Esophagus squamous epithelium (tissue), 5 donors: Measurements from ENCODE around the gene PPME1. TPM values are rescaled to one million over a fixed set of nuclear protein-coding genes. Genes with fewer than 3 reads are reported as not detected.

Experiments used
- DNase-seq: peaks from one replicate; lab custom pipeline; 2025; lab: John Stamatoyannopoulos, UW
- H3K27ac ChIP-seq, 4 donors: fragments of 200-600 bp; sonication (generic); one replicate each; pipeline ENCODE4 v1.5.1; 2016 to 2019; ENCODE audit warnings: mild to moderate bottlenecking in 1 of 4
- H3K27me3 ChIP-seq, 4 donors: fragments of 200-600 bp; sonication (generic); 1 replicate in 3 of 4; 2 replicates in 1 of 4; pipeline versions ENCODE4 v1.5.1 to v1.6.0; 2017 to 2021; ENCODE audit warnings: antibody characterized with exemption in 1 of 4
- H3K36me3 ChIP-seq, 3 donors: fragments of 200-600 bp; sonication (generic); one replicate each; pipeline ENCODE4 v1.5.1; 2016 to 2019
- H3K4me1 ChIP-seq, 3 donors: fragments of 200-600 bp; sonication (generic); one replicate each; pipeline ENCODE4 v1.5.1; 2017 to 2019
- H3K4me3 ChIP-seq, 4 donors: fragments of 200-600 bp; sonication (generic); 1 replicate in 3 of 4; 2 replicates in 1 of 4; pipeline ENCODE4 v1.5.1; 2016 to 2019; ENCODE audit warnings: mild to moderate bottlenecking in 2 of 4, moderate library complexity in 1 of 4
- H3K9me3 ChIP-seq, 3 donors: fragments of 200-600 bp; sonication (generic); one replicate each; pipeline ENCODE4 v1.5.1; 2016 to 2019
- POLR2A ChIP-seq, 4 donors: fragments of 450-650 bp; IDR thresholded peaks; one replicate each; pipeline ENCODE4 v1.6.1; 2017; ENCODE audit warnings: antibody characterized with exemption in 4 of 4, mild to moderate bottlenecking in 4 of 4, moderate library complexity in 3 of 4
- WGBS, 2 donors: methylation state at CpG; one replicate each; pipeline ENCODE4 v1.1.5; 2018; 5-methylcytosine and 5-hydroxymethylcytosine counted together
- intact Hi-C: fragments of 100-400 bp; cut with DNase I; formaldehyde crosslinking; loops from one replicate; pipeline ENCODE4 v1.15.0; 2022
- total RNA-seq, 4 donors: library from RNA; depleted of rRNA; stranded (reverse); fragments of >200 nt; gene quantifications; one replicate each; pipeline ENCODE4 v1.1.0, GENCODE V29; 2016
- TF ChIP-seq, protein P1 (sequence below), 6 experiments: fragments of 450-650 bp in 4 of 6; fragments of 200-600 bp in 2 of 6; sonication (generic) in 2 of 6; IDR thresholded peaks; one replicate each; pipeline ENCODE4 v1.5.1; 2016 to 2019; ENCODE audit warnings: antibody characterized with exemption in 6 of 6, mild to moderate bottlenecking in 4 of 6, moderate library complexity in 4 of 6
- donor health status: DM: yes; HTN: yes; CAD: no.

Gene PPME1
- total RNA-seq, 4 donors from 2014 or later = 20.6 to 29.3 (median 28.1) TPM

DNA sequence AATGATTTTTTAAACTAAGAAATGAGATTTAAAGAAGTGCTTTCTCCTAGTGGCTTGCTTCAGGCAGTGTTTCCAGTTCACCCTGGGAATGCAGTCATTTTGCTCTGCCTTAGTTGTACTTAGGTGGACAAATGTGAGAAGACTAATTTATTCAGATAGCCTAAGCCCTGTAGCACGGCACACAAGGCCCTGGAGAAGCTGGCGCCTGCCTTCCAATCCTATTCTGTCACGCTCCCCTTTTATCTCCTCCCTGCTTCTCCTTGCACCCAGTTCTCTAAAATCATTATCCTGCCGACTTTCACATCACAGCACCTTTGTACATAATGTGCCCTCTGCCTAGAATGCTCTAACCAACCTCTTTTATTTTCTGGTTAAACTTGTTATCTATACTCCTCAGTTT lies 64.0 kb downstream of the PPME1 start:
- intact Hi-C loops = no loop called here

DNA sequence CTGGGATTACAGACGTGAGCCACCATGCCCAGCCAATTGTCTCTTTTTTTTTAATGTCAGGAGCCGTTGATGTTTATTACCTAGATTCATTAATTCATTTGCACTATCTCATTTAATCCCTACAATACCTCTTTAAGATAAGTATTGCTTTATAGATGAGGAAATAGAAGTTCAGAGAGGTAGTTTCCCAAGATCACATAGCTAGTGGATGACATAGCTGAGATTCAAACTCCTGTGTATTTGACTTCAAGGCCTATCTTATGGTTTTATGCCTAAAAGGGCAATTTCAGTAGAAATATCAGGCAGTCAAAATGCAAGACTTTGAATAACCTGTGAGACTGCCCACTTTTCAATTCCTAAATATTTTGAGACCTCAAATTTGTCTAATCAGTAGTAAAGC lies 66.5 kb downstream of the PPME1 start:
- Histone ChIP-seq H3K4me1 (no peaks in the 10 kb centered on the region), H3K27ac (no peak overlapping the region), H3K36me3 (peaks cover 0 to 100% (median 4%) of the 10 kb centered on the region in 3 donors), H3K27me3 (no peaks in the 10 kb centered on the region), H3K4me3 (no peak overlapping the region), H3K9me3 (no peaks in the 10 kb centered on the region)
- TF ChIP-seq, protein P1, sequence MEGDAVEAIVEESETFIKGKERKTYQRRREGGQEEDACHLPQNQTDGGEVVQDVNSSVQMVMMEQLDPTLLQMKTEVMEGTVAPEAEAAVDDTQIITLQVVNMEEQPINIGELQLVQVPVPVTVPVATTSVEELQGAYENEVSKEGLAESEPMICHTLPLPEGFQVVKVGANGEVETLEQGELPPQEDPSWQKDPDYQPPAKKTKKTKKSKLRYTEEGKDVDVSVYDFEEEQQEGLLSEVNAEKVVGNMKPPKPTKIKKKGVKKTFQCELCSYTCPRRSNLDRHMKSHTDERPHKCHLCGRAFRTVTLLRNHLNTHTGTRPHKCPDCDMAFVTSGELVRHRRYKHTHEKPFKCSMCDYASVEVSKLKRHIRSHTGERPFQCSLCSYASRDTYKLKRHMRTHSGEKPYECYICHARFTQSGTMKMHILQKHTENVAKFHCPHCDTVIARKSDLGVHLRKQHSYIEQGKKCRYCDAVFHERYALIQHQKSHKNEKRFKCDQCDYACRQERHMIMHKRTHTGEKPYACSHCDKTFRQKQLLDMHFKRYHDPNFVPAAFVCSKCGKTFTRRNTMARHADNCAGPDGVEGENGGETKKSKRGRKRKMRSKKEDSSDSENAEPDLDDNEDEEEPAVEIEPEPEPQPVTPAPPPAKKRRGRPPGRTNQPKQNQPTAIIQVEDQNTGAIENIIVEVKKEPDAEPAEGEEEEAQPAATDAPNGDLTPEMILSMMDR (IDR thresholded peaks at IDR 0.05) = no peak
- no peak for TF ChIP-seq POLR2A (IDR thresholded peaks at IDR 0.05)
- 77 to 91% methylated on average over 2 of the region's 2 CpGs for WGBS, 2 donors
- intact Hi-C loops = no loop called here
- no peak for DNase-seq

More for the DNA sequence above, 64.0 kb downstream of the PPME1 start:
- 87 to 93% methylated on average over 4 of the region's 4 CpGs for WGBS, 2 donors
- Histone ChIP-seq H3K4me1 (no peaks in the 10 kb centered on the region), H3K36me3 (peaks cover 0 to 100% (median 8%) of the 10 kb centered on the region in 3 donors), H3K27me3 (no peaks in the 10 kb centered on the region), H3K27ac (no peak overlapping the region), H3K4me3 (no peak overlapping the region), H3K9me3 (no peaks in the 10 kb centered on the region)
- TF ChIP-seq, protein P1 (IDR thresholded peaks at IDR 0.05) = no peak
- TF ChIP-seq POLR2A (IDR thresholded peaks at IDR 0.05) = no peak
- no peak for DNase-seq

DNA sequence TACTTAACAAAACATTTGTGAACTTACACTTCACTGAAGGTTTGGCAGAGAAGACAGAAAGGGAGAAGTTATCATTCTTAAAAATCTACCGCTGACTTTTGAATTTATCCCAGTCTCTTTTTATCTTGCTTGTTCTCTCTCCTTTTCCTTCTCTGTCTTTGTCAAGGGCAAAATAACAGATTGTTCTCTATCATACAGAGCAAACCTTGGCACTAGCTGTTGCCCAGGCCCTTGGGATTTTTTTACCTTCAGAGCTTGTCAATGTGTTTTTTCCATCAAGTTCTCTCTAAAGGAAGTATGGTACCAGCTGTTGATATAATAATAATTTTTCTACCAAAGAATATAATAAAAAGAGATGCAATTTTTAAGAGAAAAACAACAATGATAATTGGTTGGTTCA lies 67.2 kb downstream of the PPME1 start:
- peaks cover 0 to 98% (median 4%) of the 10 kb centered on the region in 3 donors for H3K36me3 ChIP-seq
- no peak for DNase-seq
- WGBS, 2 donors = 74 to 76% methylated on average over 1 of the region's 1 CpG
- TF ChIP-seq, protein P1 (IDR thresholded peaks at IDR 0.05) = no peak
- TF ChIP-seq POLR2A (IDR thresholded peaks at IDR 0.05) = no peak
- intact Hi-C loops = no loop called here
- H3K9me3 ChIP-seq = no peaks in the 10 kb centered on the region
- H3K4me3 ChIP-seq = no peak overlapping the region
- H3K4me1 ChIP-seq = no peaks in the 10 kb centered on the region
- no peaks in the 10 kb centered on the region for H3K27me3 ChIP-seq
- H3K27ac ChIP-seq = no peak overlapping the region

DNA sequence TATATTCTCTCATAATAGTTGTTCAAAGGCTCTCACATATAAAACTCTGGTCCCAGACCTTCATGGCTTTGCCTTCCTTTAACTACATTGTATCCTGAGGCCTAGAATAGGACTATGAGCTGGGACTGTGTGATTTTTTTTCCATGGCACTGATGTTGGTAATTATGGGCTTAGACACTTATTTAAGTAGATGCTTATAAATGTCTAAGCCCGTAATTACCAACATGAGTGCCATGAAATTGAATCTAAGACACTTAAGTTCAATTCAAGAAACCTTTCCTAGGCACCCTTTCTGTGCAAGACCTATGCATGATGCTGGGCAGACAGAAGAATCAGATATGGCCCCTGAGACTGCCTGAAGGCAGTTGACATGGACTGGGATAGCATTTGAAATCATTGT lies 77.4 kb downstream of the PPME1 start:
- Histone ChIP-seq H3K27ac (no peak overlapping the region), H3K4me1 (no peaks in the 10 kb centered on the region), H3K27me3 (no peaks in the 10 kb centered on the region), H3K4me3 (no peak overlapping the region), H3K9me3 (no peaks in the 10 kb centered on the region), H3K36me3 (peaks cover 6 to 96% (median 33%) of the 10 kb centered on the region in 3 donors)
- DNase-seq = no peak
- intact Hi-C loops = no loop called here
- no peak for TF ChIP-seq POLR2A (IDR thresholded peaks at IDR 0.05)
- TF ChIP-seq, protein P1 (IDR thresholded peaks at IDR 0.05) = no peak
- WGBS, 2 donors = 92 to 100% methylated on average over 1 of the region's 1 CpG

DNA sequence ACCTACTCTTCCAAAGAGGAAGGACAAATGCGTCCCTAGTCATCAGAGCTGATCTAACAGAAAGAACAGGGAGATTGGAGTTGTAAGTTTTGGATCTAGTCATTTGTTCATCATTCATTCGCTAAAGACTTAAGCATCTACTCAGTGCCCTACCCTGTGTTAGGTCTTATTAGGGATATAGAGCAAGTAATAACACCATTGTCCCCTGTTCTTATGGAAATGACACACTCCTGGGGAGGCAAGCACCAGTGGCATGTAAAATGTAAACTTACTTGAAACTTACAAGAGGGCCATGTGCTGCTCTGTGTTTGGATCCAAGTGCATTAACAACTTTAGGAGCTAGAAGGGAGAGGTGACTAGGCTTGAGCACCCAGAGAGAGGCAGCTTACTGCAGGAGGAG lies 78.4 kb downstream of the PPME1 start:
- intact Hi-C loops = no loop called here
- H3K36me3 ChIP-seq = peaks cover 9 to 96% (median 38%) of the 10 kb centered on the region in 3 donors
- H3K4me3 ChIP-seq = no peak overlapping the region
- TF ChIP-seq, protein P1 (IDR thresholded peaks at IDR 0.05) = no peak
- no peak for TF ChIP-seq POLR2A (IDR thresholded peaks at IDR 0.05)
- H3K9me3 ChIP-seq = no peaks in the 10 kb centered on the region
- no peaks in the 10 kb centered on the region for H3K27me3 ChIP-seq
- no peaks in the 10 kb centered on the region for H3K4me1 ChIP-seq
- DNase-seq = no peak
- WGBS, 2 donors = 88 to 94% methylated on average over 2 of the region's 2 CpGs
- H3K27ac ChIP-seq = no peak overlapping the region
